SHP77 (cell line): ENCODE data around the gene DPT.
A peak's percentile ranks its signal among the peaks of the same experiment; 100 is the strongest.

Experiments used
- DNase-seq, 2 experiments: peaks; one replicate each; lab custom pipeline; 2025; lab: John Stamatoyannopoulos, UW

The DPT gene

DNA sequence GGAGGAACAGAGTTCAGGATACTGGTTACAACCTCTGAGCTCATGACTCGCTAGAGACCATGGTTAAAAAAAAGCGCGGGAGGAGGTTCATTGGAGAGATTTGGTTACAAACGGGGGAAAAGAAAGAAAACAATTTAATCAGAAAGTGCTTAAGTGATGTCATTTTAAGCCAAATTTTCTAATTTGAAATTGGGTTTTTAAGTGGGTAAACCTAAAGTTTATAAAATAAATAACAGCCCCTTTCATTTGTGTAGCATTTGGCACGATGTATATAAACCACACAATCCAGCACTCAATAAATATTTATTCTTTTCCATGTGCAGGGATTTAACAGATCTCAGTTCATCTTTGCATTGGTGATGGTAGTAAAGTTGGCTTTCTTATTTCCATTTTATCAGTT, 7.0 kb upstream of the DPT start:
- no peak for DNase-seq

DNA sequence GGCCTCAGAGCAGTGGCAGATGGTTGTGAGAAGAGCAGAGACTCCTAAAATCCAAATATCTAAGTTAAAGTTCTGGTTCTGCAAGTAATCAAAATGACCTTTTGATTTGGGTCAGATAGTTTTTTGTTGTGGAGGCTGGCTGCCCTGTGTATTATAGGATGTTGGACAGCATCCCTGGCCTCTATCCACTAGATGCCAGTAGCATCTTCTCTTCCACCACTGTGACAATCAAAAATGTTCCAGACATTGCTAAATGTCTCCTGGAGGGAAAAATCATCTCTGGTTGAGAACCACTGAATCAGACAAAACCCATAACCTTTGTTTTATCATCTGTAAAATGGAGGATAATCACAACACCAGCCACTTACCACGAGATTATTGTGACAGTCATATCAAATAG, 5.9 kb upstream of the DPT start:
- DNase-seq = no peak

DNA sequence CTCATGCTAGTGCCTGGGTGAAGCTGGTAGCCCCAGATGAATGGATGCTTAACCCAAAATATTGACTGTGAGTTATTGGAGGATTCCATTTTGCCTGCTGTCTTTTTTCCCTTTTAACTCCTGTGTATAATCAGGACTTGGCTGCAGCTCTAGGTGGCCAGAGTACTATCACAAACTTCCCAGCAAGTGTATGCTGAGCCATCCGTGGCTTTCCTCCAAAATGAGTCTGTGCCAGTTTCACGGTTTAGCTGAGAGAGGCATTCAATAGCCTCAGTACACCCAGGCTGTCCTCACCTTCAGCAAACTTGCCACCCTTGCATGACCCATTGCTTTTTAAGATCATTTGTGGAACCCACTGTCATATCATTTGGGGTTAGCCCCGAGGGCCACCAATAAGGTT, 5.3 kb upstream of the DPT start:
- DNase-seq = no peak

DNA sequence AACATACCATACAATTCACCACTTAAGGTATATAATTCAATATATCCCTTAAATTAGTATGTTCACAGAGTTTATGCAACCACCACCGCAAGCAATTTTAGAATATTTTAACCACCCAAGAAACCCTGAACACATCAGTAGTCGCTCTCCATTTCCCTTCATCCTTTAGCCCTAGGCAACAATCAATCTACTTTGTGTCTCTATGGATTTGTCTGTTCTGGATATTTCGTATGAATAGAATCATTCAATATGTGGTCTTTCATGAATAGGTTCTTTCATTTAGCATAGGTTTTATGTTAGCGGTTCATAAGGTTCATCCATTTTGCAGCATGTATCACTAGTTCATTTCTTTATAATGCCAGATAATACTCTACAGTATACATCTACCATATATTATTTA, 4.2 kb upstream of the DPT start:
- no peak for DNase-seq

DNA sequence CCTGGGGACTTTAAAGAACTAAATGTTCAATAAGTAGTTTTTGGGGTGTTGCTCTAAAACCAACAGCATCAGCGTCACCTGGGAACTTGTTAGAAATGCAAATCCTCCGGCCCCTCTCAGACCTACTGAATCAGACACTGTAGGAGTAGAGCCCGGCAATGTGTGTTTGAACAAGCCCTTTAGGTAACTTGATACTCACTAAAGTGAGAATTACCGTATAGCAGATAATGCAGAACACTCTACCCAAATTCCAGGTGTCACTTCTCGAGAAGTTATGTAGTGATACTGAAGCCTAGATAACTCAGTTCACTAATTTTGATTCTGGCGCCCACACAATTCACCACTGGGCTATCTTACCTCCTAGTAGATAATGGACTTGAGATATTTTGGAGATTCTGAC, 3.7 kb upstream of the DPT start:
- peak in 1 of 2 experiments; percentile 24 for DNase-seq

DNA sequence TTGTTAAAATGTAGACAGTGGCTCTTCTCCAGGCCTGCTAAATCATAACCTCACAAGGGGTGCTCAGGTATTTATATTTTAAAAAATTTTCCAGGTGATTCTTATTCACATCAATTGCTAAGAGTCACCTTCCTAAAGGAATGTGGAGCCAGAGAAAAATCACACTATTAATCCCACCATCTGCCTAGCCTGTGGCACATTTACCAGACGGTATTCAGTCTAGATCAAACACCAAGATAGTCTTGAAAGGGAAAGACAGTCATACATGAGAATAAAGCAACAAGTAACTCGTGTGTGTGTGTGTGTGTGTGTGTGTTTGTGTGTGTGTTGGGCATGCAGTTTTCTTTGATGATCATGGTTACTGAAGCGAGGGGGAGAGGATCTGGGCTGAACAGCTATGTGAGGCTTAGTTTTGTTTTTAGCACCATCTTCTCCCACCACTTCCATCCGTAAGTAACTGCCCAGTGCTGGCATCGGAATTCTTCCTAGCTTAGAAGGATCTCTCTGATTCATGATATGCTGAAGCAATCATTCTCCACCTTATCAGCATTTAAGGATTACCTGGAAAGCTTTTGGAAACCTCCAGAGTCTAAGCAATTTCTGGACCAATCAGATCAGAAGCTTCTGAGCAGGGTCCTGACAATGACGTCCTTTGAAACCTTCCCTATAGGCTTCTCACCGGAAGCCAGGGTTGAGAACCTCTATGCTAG, 2.4 kb upstream of the DPT start:
- DNase-seq = no peak

DNA sequence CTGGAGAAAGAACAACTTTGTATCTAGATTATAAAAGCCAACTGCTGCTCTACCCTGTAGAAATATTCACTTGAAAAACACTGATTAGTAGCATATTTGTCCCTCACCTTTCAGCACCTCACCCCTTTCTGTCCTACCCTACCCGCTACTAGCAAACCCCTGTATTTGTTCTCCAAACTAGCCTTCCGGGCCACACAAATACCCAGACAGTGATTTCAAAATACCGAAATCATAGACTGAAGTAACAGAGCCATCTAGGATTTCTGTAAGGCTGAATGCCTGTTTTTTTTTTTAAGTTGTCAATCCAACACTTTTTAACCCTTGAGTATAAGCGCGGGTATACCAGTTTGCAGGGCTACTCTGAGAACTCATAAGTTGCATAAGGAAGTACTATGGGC, 398 bp upstream of the DPT start:
- no peak for DNase-seq

DNA sequence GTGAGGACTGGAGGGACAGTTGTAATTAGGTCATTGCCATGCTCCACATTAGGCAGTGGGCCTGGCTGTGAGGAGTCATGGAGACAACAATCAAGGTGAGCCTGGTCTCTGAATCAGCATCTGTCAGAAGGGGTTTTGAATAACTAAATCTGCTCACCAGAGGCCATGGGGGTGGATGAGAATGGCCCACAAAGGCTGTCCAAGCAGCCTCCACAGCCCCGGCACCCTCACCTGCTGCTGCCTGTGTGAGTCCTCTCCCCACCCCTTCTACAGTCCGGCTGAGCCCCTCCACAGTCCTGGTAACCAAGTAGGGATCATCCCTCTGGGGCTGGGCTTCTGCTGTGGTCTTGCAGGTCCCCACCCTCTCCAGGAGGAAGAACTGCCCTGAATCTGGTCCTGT, 2.3 kb downstream of the DPT start:
- no peak for DNase-seq

DNA sequence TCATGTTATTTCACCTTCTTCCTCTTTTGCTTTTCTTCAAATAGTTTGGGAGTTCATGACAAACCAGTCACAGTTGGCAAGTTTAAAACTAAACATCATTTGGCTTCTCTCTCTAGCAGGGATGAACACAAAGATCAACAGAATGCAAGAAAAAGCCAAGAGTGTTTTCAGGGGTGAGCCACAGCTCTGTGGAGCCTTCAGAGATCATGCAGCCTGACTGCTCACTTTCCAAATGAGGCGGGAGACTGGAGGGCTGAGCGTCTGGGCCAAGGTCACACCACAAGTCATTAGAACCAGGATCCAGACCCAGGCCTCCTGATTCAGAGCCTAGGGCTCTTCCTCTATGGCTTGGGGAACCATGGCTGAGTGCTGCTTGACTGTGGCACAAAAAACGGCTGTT, 2.7 kb downstream of the DPT start:
- no peak for DNase-seq

DNA sequence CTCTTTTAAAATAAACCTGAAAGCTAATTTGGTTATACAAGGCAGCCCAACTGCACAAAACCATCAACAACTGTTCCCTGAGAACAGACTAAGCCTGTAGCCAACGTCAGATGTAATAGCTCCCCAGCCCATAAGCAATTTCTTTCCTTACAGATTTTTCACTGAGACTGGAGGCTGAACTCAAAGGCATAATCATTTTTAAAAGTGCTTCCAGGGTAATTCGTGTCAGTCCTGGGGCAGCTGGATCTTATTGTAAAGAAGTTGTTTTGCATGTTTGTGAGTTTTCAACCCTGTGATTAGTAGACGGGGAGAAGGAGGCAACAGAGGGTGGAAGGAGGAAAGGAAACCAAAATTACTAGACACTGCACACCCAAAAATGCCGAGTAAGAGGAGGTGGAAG, 3.2 kb downstream of the DPT start:
- no peak for DNase-seq

DNA sequence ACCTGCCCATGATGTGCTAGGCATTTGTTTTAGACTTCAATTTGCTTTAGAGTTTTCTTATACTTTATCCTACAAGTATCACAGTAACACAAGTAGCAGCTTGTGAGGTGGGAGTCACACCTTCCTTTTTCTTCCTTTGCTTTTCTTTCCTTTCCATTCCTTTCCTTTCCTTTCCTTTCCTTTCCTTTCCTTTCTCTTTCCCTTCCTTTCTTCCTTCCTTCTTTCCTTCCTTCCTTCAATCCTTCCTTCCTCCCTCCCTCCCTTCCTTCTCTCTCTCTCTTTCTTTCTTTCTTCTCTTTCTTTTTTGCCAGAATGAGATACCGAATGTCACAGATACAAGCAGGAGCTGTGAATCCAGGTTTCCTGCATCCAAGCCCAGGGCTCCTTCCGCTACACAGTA, 3.9 kb downstream of the DPT start:
- no peak for DNase-seq

DNA sequence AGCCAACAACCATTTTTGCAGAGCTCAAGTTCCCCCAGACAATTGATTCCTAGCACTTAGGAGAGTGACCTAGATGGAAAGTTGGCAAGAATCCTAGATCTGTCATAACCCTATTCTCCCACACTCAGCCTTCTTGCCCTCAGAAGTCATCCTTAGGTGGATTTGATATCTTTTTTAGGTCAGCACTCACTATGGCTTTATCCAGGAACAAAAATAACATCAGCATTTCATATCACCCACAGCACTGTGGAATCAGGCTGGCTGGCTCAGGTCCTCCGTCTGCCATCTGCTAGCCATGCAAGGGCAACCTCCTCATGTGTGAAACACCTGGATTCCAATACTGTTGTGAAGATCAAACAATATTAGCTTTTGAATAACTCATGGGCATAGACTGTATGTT, 6.0 kb downstream of the DPT start:
- DNase-seq = no peak

DNA sequence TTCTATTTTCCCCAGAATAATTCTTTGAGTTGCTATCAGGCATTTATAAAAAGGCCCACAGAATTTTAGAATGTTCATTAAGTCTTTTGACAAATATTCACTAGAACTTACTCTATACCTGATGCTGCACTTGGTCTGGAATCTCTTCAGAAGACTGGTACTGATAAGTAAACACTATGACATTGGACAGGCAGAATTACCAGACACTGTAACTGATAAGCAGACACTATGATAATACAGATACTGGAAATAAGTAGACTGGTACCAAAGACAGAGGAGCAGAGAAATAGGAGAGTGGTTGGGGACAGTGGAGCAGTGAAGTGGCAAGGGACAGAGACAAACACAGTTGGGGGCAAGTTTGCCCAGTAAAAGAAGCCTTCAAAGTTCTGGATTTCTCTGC, 8.2 kb downstream of the DPT start:
- DNase-seq = no peak

DNA sequence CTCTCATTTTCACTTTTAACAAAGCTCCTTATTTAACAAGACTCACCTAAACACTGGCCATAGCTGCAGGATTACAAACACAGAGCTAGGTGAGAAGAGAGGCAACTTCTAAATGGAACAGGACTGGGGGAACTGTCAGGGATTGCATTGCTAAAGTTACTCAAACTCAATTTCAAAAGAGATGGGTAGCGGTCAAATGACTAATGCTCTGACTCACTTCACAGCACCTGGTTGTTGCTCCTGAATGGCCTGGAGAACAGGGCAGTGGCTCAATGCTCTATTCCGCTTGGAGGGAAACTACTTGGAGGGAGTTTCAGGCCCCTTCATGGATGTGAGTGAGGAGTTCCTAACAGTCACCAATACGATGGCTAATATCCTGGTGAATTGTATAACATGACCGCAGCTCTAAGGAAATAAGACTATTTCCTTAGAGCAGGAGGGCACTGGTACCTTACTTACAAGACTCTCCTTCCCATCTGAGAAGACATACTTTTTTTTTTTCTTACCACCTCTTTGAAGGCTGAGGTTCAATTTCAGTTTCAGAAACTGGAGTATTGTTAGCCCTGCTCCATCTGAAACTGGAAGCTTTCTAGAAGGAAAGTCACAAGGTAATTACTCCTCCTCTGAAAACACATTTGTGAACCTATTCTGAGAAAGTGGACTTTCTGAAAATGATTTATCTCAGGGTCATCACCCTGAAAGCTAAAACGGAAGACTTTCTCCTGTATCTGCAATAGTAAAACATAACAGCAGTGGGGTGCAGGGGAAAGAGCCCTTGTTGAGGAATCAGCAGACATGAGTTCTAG, 9.5 kb downstream of the DPT start:
- DNase-seq = no peak

DNA sequence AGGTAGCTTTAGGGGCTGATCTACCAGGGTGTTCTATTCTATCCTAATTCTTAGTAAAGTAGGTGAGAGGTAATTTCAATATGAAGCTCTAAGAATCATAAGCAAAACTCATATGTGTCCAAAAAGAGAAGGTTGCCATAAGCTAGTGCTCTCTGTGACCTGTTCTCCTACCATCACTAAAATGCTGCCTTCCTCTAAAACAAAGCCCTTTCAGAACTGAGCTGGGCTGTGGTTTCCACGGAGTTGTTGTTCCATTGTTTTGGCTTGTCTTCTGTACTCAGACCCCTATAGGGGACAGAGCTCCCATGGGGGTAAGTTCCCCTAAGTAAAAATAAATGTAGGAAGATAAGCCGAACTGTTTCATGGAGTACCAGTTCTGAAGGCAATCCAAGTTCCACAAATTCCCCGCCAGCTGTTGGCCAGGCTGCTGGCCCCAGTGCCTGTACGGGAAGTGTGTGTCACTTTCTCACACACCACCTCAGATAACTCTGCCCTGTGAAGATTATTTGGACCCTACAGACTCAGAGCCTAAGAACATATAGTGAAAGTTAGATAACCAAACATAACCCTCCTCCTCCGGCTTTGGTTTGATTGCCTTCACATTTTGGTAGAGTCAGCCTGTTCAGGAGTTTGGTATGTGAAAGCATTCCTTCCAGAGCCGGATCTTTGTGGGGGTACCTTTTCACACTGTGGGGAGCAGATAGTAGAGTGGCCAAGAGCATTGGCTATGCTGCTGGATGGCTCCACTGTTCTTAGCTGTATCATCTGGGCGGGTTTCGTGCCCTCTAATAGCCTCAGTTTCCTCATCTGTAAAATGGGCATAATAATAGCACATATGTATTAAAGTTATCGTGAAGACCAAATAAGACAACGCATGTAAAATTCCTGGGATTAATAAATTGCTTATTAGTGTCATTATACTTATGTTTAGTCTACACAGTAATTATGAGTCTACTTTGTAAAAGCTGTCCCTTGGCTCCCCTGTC, 10.8 kb downstream of the DPT start:
- DNase-seq = no peak

DNA sequence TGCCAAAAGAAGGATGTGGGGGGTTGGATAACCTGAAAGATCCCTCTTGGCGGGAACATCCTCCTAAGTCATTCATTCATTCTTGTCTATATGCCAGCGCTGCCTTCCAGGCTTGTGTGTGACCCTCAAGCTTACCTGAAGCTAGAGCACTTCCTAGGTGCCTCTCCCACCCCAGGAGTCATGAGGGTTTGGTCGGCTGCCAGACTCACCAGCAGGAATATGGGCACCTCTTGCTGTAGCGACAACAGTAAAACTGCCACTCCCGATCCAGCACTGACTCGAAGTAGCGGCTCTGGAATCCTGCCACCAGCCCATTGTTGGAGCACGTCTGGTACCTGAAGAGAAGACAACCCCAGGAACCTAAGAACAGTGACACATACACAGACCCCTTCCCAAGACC, 15.0 kb downstream of the DPT start:
- no peak for DNase-seq

DNA sequence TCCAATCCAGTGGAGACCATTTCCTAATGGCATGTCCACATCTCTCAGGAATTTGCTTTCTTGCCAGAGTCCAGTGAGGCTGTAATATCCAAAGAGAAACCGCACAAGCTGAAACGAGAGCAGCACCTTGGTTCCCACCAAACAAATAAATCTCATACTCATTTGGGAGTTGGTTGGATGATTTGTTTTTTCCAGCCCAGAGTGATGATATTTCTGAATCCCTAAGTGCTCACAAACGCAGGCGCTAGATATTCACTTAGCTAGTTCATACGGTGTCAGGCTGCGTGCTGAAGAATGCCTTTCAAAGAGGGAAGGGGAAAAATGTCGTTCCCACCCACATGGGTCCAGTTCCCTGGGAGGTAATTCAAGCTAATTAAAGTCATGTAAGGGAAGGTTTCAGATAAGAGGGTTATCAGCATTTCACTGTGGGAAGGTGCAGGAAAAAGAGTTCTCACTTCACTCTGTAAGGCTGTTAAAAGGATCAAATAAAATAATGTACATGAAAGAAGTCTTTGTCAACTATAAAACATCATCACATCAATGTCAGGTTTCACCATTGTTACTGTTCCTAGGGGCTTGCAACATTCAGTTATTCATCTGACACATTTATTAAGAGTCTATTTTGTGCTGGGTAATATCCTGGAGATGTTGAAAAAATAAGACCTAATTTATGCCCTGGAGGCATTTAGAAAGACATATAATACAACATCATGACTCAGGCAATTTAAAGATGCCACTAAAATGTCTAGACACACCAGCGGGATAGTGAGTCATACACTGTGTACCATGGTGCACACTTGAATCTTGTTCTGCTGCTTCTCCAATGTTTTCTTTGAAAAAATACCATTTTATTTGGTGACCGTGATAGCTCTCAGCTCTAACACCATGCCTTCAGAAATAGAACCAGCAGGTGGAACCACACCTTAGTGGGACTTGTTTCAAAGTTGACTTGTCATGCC, 19.3 kb downstream of the DPT start:
- DNase-seq = no peak

DNA sequence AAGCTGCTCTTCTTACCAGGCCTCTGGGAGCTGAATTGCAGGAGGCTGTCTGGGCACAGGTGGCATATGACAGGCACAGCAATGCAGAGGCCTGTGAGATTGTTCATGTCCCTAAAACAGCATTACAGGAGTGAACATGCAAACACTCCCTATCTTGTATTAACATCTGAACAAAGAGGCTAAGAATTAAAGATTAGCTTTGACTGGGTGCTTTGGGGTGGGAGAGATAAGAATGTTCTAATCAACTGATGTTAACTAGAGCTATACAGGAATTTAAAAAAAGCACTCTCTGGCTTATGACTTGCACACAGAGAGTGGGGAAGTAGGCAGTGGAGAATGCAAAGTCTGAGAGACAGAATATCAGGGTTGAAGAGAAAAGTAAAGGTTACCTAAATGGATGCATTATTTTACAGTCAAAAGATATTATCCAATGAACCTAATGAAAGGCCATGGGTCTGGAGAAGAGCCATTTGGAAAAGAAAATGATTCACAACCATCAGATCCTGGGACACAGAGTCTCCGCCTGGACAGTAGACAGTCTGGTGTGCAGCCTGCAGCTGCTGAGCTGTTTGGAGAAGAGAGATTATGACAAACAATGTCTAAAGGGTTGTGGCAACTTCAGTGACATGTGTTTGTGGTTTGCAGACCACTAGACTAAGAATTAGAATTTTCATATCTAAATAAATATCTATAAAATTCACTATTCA, 20.2 kb downstream of the DPT start:
- no peak for DNase-seq

DNA sequence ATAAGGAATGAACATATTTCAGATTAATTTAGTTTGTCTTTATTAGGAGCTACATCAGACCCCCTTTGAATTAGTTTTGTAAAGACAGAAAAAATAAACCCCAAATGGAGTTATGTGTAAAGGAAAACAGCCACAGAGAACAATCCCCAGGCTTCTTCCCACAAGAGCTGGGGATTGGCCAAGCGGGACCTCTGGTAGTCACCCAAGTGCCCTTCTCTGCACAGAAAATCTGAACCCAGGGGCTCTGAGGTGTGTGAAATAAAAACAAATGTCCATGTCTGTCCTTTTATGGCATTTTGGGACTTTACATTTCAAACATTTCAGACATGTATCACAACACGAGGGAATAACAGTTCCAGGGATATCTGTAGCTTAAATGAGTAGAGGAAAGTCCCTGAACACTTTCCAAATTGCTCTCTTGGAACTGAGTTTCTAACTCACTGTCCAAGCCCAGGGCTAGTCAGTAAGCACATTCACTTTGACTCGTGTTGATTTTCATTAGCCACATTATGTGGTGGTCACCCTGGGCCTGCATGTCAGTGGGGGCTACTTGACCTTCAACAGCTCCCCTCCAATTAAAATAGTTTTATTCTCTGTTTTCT, 22.5 kb downstream of the DPT start:
- DNase-seq = no peak

DNA sequence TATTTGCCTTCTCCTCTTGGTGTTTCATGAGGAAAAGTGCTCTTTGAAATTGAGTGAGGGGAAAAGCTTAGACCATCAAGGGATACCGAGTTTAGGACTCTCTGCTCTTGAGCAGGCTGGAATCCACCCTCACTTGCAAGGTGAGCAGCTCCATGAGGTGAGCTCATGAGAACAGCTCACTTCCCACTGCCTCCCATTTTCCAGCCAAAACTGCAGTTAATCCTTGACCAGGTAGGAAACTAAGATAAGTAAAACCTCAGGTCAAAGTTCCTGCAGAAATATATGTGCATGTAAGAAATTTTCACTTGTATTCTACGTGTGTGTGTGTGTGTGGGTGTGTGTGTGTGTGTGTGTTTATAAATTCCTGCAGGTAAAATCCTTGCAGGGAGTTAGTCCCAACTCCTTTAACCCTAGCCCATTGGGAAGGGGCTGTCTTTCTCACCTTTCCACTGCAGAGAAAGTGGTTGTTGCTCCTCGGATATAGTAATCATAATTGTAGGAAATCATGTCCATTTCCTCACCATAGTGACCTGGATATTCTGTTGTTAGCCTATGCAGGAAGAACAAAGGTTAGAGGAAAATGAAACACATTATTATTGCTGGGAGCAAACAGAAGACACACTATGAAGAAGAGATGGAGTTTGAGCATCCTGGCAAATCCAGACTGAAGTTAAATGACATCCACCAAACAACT, 28.3 kb downstream of the DPT start:
- DNase-seq = no peak
